ENCODE measurements around the gene RXFP2.

DNA sequence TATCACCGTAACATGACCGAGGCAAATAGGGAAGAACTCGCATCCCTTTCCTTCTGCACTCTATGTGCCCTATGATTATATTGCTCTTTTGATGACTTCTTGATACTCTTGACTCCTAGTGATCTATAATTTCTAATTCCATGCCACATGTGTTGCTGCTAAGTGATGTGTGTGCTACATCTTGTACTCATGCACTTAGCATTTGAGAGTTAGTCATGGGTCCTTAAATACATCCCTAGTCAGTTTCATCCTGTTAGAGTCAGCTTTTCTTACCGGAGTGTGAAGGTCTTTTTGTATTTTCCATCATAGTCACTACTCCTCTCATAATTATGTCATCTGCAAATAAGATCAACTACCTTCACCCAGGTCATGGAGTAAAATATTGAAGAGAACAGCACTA is 30.2 kb downstream of the RXFP2 start:
- TF ChIP-seq CTCF (IDR thresholded peaks at IDR 0.05; ENCODE audit: low read depth, low read length) (no peak), POLR2A (IDR thresholded peaks at IDR 0.05; ENCODE audit: extremely low read depth, insufficient read length) (no peak), MYC (IDR thresholded peaks at IDR 0.05; ENCODE audit: low read depth, low read length) (no peak)
- TF ChIP-seq, protein P1, sequence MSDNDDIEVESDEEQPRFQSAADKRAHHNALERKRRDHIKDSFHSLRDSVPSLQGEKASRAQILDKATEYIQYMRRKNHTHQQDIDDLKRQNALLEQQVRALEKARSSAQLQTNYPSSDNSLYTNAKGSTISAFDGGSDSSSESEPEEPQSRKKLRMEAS (IDR thresholded peaks at IDR 0.05; ENCODE audit: low read depth, low read length), result no peak
